Activated gamma-delta T cell treated with anti-CD3 and anti-CD28 coated beads, Interleukin-2, amount 50 U/mL, for 16 hours (primary cell): ENCODE measurements around the gene ABL1.

Source experiments
- DNase-seq: peaks from one replicate; pipeline ENCODE4 v3.0.0-alpha.2; 2020; ENCODE audit warnings: low read depth

Gene ABL1

GRCh38 chr9:130918101-130918825 lies 83.2 kb downstream of the ABL1 start:
- no peak for DNase-seq

GRCh38 chr9:130918826-130919558 lies 83.9 kb downstream of the ABL1 start:
- DNase-seq: no peak

GRCh38 chr9:130919559-130920145 lies 84.6 kb downstream of the ABL1 start:
- DNase-seq: no peak

- no peak for DNase-seq
Measured at GRCh38 chr9:130920233-130920632, 85.2 kb downstream of the ABL1 start.

GRCh38 chr9:130920762-130921299 lies 85.8 kb downstream of the ABL1 start:
- DNase-seq: no peak

GRCh38 chr9:130921300-130921988 lies 86.4 kb downstream of the ABL1 start:
- DNase-seq: no peak

GRCh38 chr9:130921989-130922892 lies 87.2 kb downstream of the ABL1 start:
- no peak for DNase-seq

- no peak for DNase-seq
Measured at GRCh38 chr9:130922893-130923610, 88.0 kb downstream of the ABL1 start.

- no peak for DNase-seq
Measured at GRCh38 chr9:130923611-130924447, 88.8 kb downstream of the ABL1 start.

GRCh38 chr9:130924448-130924788 lies 89.4 kb downstream of the ABL1 start:
- no peak for DNase-seq

- DNase-seq: no peak
Measured at GRCh38 chr9:130925050-130925678, 90.1 kb downstream of the ABL1 start.

GRCh38 chr9:130927338-130927737 lies 92.3 kb downstream of the ABL1 start:
- no peak for DNase-seq

- DNase-seq: no peak
Measured at GRCh38 chr9:130927995-130928900, 93.2 kb downstream of the ABL1 start.

GRCh38 chr9:130929571-130930038 lies 94.6 kb downstream of the ABL1 start:
- no peak for DNase-seq

GRCh38 chr9:130930132-130930803 lies 95.2 kb downstream of the ABL1 start:
- DNase-seq: no peak

- no peak for DNase-seq
Measured at GRCh38 chr9:130930804-130931349, 95.8 kb downstream of the ABL1 start.
